Measurements from ENCODE around the gene C6orf163. TPM values are rescaled to one million over a fixed set of nuclear protein-coding genes. Genes with fewer than 3 reads are reported as not detected.

Gene C6orf163
- total RNA-seq, 1 experiment from 2014 or later = 1.2 TPM

DNA sequence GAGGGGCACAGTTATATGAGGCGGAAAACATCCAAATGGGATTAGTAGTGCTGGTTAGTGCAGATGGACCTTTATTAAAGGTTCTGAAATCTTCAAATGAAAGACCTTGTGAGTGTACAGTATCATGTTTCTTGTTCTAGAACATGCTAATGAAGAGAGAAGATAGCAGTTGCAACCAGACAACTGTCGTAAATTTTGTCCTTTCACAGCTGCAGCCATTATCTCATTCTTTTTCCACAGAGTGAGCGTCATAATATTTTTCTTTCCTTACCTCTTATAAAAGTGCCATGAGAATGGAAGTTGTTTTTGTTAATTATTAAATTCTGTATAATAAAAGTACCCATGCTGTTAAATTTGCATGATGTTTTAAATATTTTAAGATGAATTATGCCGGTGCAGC is 4.4 kb upstream of the C6orf163 start:
- Histone ChIP-seq H3K27ac (ENCODE audit: insufficient read length, low read depth, low read length) (no peak overlapping the region), H2BK15ac (ENCODE audit: low read depth, low read length) (no peak overlapping the region), H2AFZ (ENCODE audit: low read length) (no peak overlapping the region), H3K14ac (ENCODE audit: insufficient read depth, low read length) (no peak overlapping the region), H2BK20ac (ENCODE audit: low read depth, low read length, poor library complexity, severe bottlenecking) (no peak overlapping the region), H3K23ac (ENCODE audit: insufficient read length, low read depth, low read length) (no peak overlapping the region), H3K79me1 (ENCODE audit: insufficient read depth, low read depth, low read length, poor library complexity, severe bottlenecking) (no peaks in the 10 kb centered on the region), H3K23me2 (ENCODE audit: insufficient read length, low read depth, low read length, poor library complexity, severe bottlenecking) (no peaks in the 10 kb centered on the region), H2AK5ac (ENCODE audit: insufficient read length, low read length) (no peak overlapping the region), H3K9ac (ENCODE audit: extremely low read depth, insufficient read length, low read length) (no peak overlapping the region), H2BK5ac (ENCODE audit: insufficient read length, low read length) (no peak overlapping the region), H4K20me1 (ENCODE audit: control insufficient read depth, insufficient read depth, insufficient read length) (no peaks in the 10 kb centered on the region), H4K91ac (ENCODE audit: insufficient read length, low read depth, low read length) (no peak overlapping the region), H3K4ac (ENCODE audit: low read depth, low read length) (no peak overlapping the region), H3K79me2 (ENCODE audit: insufficient read depth, low read length) (no peaks in the 10 kb centered on the region), H3K27me3 (ENCODE audit: insufficient read depth, low read length) (no peaks in the 10 kb centered on the region), H2BK120ac (ENCODE audit: low read depth, low read length, poor library complexity, severe bottlenecking) (no peak overlapping the region), H2BK12ac (ENCODE audit: insufficient read length, low read depth, low read length) (no peak overlapping the region), H3K56ac (ENCODE audit: insufficient read length, low read depth, low read length) (no peak overlapping the region), H3K18ac (ENCODE audit: insufficient read length, low read depth, low read length) (no peak overlapping the region), H3K4me2 (ENCODE audit: insufficient read depth, insufficient read length, low read length) (no peak overlapping the region), H4K5ac (ENCODE audit: insufficient read length, low read depth, low read length) (no peak overlapping the region), H3K4me1 (ENCODE audit: insufficient read depth, low read length) (no peaks in the 10 kb centered on the region), H3K9me3 (ENCODE audit: control insufficient read depth, low read depth, low read length) (no peaks in the 10 kb centered on the region), H3T11ph (ENCODE audit: low read length) (no peak overlapping the region), H4K8ac (replicated peaks; ENCODE audit: insufficient read length, low read depth, low read length) (no peak overlapping the region)
- no peak overlapping the region for H3K4me3 Mint-ChIP-seq
- DNase-seq = no peak
- TF ChIP-seq, protein P1, sequence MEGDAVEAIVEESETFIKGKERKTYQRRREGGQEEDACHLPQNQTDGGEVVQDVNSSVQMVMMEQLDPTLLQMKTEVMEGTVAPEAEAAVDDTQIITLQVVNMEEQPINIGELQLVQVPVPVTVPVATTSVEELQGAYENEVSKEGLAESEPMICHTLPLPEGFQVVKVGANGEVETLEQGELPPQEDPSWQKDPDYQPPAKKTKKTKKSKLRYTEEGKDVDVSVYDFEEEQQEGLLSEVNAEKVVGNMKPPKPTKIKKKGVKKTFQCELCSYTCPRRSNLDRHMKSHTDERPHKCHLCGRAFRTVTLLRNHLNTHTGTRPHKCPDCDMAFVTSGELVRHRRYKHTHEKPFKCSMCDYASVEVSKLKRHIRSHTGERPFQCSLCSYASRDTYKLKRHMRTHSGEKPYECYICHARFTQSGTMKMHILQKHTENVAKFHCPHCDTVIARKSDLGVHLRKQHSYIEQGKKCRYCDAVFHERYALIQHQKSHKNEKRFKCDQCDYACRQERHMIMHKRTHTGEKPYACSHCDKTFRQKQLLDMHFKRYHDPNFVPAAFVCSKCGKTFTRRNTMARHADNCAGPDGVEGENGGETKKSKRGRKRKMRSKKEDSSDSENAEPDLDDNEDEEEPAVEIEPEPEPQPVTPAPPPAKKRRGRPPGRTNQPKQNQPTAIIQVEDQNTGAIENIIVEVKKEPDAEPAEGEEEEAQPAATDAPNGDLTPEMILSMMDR (conservative IDR thresholded peaks at IDR 0.05) = no peak
- H3K27ac Mint-ChIP-seq = no peak overlapping the region
- WGBS (ENCODE audit: extremely low coverage, insufficient read length, low lambda C conversion rate) = no CpG with 5 or more reads among the region's 4 CpGs
- no peaks in the 10 kb centered on the region for H3K9me3 Mint-ChIP-seq
- no peaks in the 10 kb centered on the region; a peak in 1 of 7 replicates for H3K36me3 Mint-ChIP-seq (ENCODE audit: insufficient read depth in 1 of 3, low read depth in 3 of 3)
- no peaks in the 10 kb centered on the region for H3K27me3 Mint-ChIP-seq (ENCODE audit: low read depth)
- peaks cover 8 to 10% of the 10 kb centered on the region in 2 experiments for H3K4me1 Mint-ChIP-seq

Measured in H9 (cell line).